ENCODE data around the gene USP38. TPM values are rescaled to one million over a fixed set of nuclear protein-coding genes. Genes with fewer than 3 reads are reported as not detected.

The USP38 gene
- total RNA-seq, 4 donors from 2014 or later = 17.3 to 37.7 (median 32.5) TPM

- H3K36me3 ChIP-seq = no peaks in the 10 kb centered on the region
- no peaks in the 10 kb centered on the region for H3K27me3 ChIP-seq
- H3K27ac ChIP-seq = no peak overlapping the region
- H3K4me1 ChIP-seq = no peaks in the 10 kb centered on the region
- no peak overlapping the region for H3K4me3 ChIP-seq
- peaks cover 0 to 6% (median 0%) of the 10 kb centered on the region in 4 donors for H3K9me3 ChIP-seq
- no peak for DNase-seq
- TF ChIP-seq CTCF (IDR thresholded peaks at IDR 0.05) = no peak
These were observed 85.6 kb downstream of the USP38 start for GRCh38 chr4:143270256-143270838.

Other genes starting within 250 kb of the USP38 start
- 10 to 100 TPM; 31.9 to 76.7 (median 40.5) TPM for gene GAB1, start 152.0 kb downstream of the USP38 start, total RNA-seq